ENCODE measurements around the gene CPNE7. TPM values are rescaled to one million over a fixed set of nuclear protein-coding genes. Genes with fewer than 3 reads are reported as not detected.

The CPNE7 gene
- total and polyA plus RNA-seq, 2 of the 13 experiments (the other 11 are each of a cell fraction or from before 2014, with no cell fraction given), result 0.59 TPM; not detected in 1

DNA sequence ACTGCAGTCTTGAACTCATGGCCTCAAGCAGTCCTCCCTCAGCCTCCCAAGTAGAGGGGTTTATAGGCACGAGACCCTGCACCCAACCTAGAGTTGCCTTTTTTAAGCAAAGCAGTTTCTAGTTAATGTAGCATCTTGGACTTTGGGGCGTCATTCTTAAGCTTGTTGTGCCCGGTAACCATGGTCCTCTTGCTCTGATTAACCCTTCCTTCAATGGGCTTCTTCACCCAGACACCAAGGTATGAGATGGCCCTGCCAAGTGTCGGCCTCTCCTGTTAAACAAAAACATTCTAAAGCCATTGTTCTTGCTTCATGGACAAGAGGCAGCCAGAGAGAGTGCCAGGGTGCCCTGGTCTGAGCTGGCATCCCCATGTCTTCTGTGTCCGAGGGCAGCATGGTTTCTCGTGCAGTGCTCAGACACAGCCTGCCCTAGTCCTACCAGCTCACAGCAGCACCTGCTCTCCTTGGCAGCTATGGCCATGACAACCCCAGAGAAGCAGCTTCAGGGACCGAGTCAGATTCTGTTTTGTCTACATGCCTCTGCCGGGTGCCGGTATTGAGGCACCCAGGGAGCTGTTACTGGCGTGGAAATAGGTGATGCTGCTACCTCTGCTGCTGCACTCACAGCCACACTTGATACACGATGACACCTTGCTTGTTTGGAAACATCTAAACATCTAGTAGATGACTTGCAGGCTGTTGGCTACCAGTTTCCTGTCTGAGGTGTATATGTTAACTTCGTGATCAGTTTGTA, 11.7 kb upstream of the CPNE7 start (continued):
- TF ChIP-seq ZNF513 (CRISPR knock-in tag; conservative IDR thresholded peaks at IDR 0.05), result no peak
- no peak for TF ChIP-seq RNF2 (conservative IDR thresholded peaks at IDR 0.05; ENCODE audit: low read depth)
- no peak for TF ChIP-seq ETV6 (CRISPR knock-in tag; conservative IDR thresholded peaks at IDR 0.05)
- TF ChIP-seq HOMEZ (CRISPR knock-in tag; IDR thresholded peaks at IDR 0.05; ENCODE audit: low read depth), result no peak
- no peak for TF ChIP-seq NR3C1 (CRISPR knock-in tag; IDR thresholded peaks at IDR 0.05)
- no peak for TF ChIP-seq PITX1 (CRISPR knock-in tag; IDR thresholded peaks at IDR 0.05)
- no peak for TF ChIP-seq ZNF703 (CRISPR knock-in tag; IDR thresholded peaks at IDR 0.05; ENCODE audit: borderline replicate concordance)
- no peak for TF ChIP-seq NCOA1 (CRISPR knock-in tag; IDR thresholded peaks at IDR 0.05)
- TF ChIP-seq, protein P1, sequence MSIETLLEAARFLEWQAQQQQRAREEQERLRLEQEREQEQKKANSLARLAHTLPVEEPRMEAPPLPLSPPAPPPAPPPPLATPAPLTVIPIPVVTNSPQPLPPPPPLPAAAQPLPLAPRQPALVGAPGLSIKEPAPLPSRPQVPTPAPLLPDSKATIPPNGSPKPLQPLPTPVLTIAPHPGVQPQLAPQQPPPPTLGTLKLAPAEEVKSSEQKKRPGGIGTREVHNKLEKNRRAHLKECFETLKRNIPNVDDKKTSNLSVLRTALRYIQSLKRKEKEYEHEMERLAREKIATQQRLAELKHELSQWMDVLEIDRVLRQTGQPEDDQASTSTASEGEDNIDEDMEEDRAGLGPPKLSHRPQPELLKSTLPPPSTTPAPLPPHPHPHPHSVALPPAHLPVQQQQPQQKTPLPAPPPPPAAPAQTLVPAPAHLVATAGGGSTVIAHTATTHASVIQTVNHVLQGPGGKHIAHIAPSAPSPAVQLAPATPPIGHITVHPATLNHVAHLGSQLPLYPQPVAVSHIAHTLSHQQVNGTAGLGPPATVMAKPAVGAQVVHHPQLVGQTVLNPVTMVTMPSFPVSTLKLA (IDR thresholded peaks at IDR 0.05), result no peak
- no peak for TF ChIP-seq ZNF44 (CRISPR knock-in tag; IDR thresholded peaks at IDR 0.05)
- TF ChIP-seq EZH2 (conservative IDR thresholded peaks at IDR 0.05; ENCODE audit: low read depth, low read length), result no peak
- TF ChIP-seq ZC3H13 (CRISPR knock-in tag; IDR thresholded peaks at IDR 0.05), result peak; percentile 47; the same call in 1 of the 2 replicates
- TF ChIP-seq CBX1 (IDR thresholded peaks at IDR 0.05; ENCODE audit: low read depth), result no peak
- TF ChIP-seq ZNF274 (CRISPR knock-in tag; IDR thresholded peaks at IDR 0.05), result no peak
- TF ChIP-seq MAFK (conservative IDR thresholded peaks at IDR 0.05 in 1 of 2, IDR thresholded peaks at IDR 0.05 in 1 of 2; ENCODE audit: low read length in 2 of 2), result no peak
- no peak for TF ChIP-seq EHMT2 (IDR thresholded peaks at IDR 0.05; ENCODE audit: borderline replicate concordance, low read depth, low read length)
- no peak for TF ChIP-seq ARNT2 (CRISPR knock-in tag; IDR thresholded peaks at IDR 0.05; ENCODE audit: low read depth)
- peak; percentile 11; the same call in 1 of the 2 replicates for TF ChIP-seq MLX (CRISPR knock-in tag; IDR thresholded peaks at IDR 0.05)
- TF ChIP-seq PHB2 (IDR thresholded peaks at IDR 0.05; ENCODE audit: partially characterized antibody), result no peak
- TF ChIP-seq, protein P2, sequence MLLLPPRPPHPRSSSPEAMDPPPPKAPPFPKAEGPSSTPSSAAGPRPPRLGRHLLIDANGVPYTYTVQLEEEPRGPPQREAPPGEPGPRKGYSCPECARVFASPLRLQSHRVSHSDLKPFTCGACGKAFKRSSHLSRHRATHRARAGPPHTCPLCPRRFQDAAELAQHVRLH (CRISPR knock-in tag; IDR thresholded peaks at IDR 0.05; ENCODE audit: borderline replicate concordance, low read depth), result no peak
- no peak for TF ChIP-seq ATAD3A (CRISPR knock-in tag; IDR thresholded peaks at IDR 0.05)
- peak; percentile 18; the same call in 1 of the 2 replicates for TF ChIP-seq MIER3 (CRISPR knock-in tag; IDR thresholded peaks at IDR 0.05; ENCODE audit: borderline replicate concordance)
- TF ChIP-seq ZNF557 (CRISPR knock-in tag; IDR thresholded peaks at IDR 0.05), result no peak
- no peak for TF ChIP-seq PAWR (CRISPR knock-in tag; IDR thresholded peaks at IDR 0.05; ENCODE audit: borderline replicate concordance)
- TF ChIP-seq TBL1XR1 (IDR thresholded peaks at IDR 0.05; ENCODE audit: borderline replicate concordance, low read length, partially characterized antibody), result no peak
- TF ChIP-seq ZNF256 (CRISPR knock-in tag; conservative IDR thresholded peaks at IDR 0.05), result no peak

Measured in HepG2 (cell line).